Uterus (tissue), 4 donors: ENCODE measurements around the gene FKBP10. TPM values are rescaled to one million over a fixed set of nuclear protein-coding genes. Genes with fewer than 3 reads are reported as not detected.

Experiments used
- DNase-seq, 2 donors: peaks; one replicate each; pipeline ENCODE4 v3.0.0-alpha.2; 2019 to 2020
- H3K27ac ChIP-seq, 2 donors: fragments of 200-600 bp; sonication (generic); 1 replicate in 1 of 2; 2 replicates in 1 of 2; pipeline ENCODE4 v1.5.1; 2016 to 2018
- H3K27me3 ChIP-seq, 2 donors: fragments of 200-600 bp; sonication (generic); one replicate each; pipeline ENCODE4 v1.5.1; 2018 to 2019; ENCODE audit warnings: control low read depth in 1 of 2
- H3K36me3 ChIP-seq, 2 donors: fragments of 200-600 bp; sonication (generic); one replicate each; pipeline ENCODE4 v1.5.1; 2019; ENCODE audit warnings: control low read depth in 1 of 2
- H3K4me1 ChIP-seq, 2 donors: fragments of 200-600 bp; sonication (generic); one replicate each; pipeline ENCODE4 v1.5.1; 2018 to 2019; ENCODE audit warnings: control low read depth in 1 of 2
- H3K4me3 ChIP-seq, 2 donors: fragments of 200-600 bp; sonication (generic); 1 replicate in 1 of 2; 2 replicates in 1 of 2; pipeline ENCODE4 v1.5.1; 2018 to 2019; ENCODE audit warnings: mild to moderate bottlenecking in 1 of 2
- H3K9me3 ChIP-seq, 2 donors: fragments of 200-600 bp; sonication (generic); one replicate each; pipeline ENCODE4 v1.5.1; 2019; ENCODE audit warnings: control low read depth in 1 of 2
- CTCF ChIP-seq, 4 experiments: fragments of 200-600 bp in 2 of 4; fragments of 450-650 bp in 2 of 4; sonication (generic) in 2 of 4; IDR thresholded peaks; one replicate each; pipeline ENCODE4 v1.5.1; 2016 to 2019; ENCODE audit warnings: antibody characterized with exemption in 4 of 4, mild to moderate bottlenecking in 2 of 4, moderate library complexity in 1 of 4
- POLR2A ChIP-seq, 2 donors: fragments of 450-650 bp; IDR thresholded peaks; one replicate each; pipeline ENCODE4 v1.6.1; 2016; ENCODE audit warnings: antibody characterized with exemption in 2 of 2, mild to moderate bottlenecking in 1 of 2, moderate library complexity in 1 of 2
- intact Hi-C: fragments of 100-400 bp; cut with DNase I; formaldehyde crosslinking; loops from one replicate; pipeline ENCODE4 v1.15.1; 2023; ENCODE audit warnings: low total_unique reads
- total RNA-seq, 4 donors: library from RNA; depleted of rRNA in 3 of 4; stranded (reverse); fragments of >200 nt in 3 of 4; gene quantifications; one replicate each; pipeline versions ENCODE4 v1.1.0 to v1.2.4, GENCODE V29; 2014 to 2023
- donor health status: DM: yes; HTN: yes; CAD: no.

The FKBP10 gene
- total RNA-seq, 4 donors from 2014 or later: 22.9 to 226 (median 89.5) TPM

GRCh38 chr17:41777574-41778188 lies 35.1 kb upstream of the FKBP10 start:
- DNase-seq: peak; percentile 78 to 86
- intact Hi-C loops: no loop called here
- H3K36me3 ChIP-seq: no peaks in the 10 kb centered on the region
- peaks cover 0 to 42% of the 10 kb centered on the region in 2 donors for H3K4me1 ChIP-seq
- no peak overlapping the region for H3K4me3 ChIP-seq
- no peaks in the 10 kb centered on the region for H3K27me3 ChIP-seq
- peak overlapping the region; percentile 73 to 96 for H3K27ac ChIP-seq
- peak in 1 of 2 donors; percentile 25 for TF ChIP-seq POLR2A (IDR thresholded peaks at IDR 0.05)
- TF ChIP-seq CTCF (IDR thresholded peaks at IDR 0.05): peak in 1 of 4 experiments; percentile 26
- no peaks in the 10 kb centered on the region for H3K9me3 ChIP-seq

- intact Hi-C loops: no loop called here
- no peaks in the 10 kb centered on the region for H3K36me3 ChIP-seq
- no peak for DNase-seq
- H3K4me3 ChIP-seq: no peak overlapping the region
- H3K4me1 ChIP-seq: peaks cover 0 to 40% of the 10 kb centered on the region in 2 donors
- peak overlapping the region; percentile 20 to 31 for H3K27ac ChIP-seq
- H3K9me3 ChIP-seq: no peaks in the 10 kb centered on the region
- TF ChIP-seq POLR2A (IDR thresholded peaks at IDR 0.05) (no peak), CTCF (IDR thresholded peaks at IDR 0.05) (no peak)
- H3K27me3 ChIP-seq: no peaks in the 10 kb centered on the region
These were observed 32.9 kb upstream of the FKBP10 start for GRCh38 chr17:41779954-41780353.

DNA sequence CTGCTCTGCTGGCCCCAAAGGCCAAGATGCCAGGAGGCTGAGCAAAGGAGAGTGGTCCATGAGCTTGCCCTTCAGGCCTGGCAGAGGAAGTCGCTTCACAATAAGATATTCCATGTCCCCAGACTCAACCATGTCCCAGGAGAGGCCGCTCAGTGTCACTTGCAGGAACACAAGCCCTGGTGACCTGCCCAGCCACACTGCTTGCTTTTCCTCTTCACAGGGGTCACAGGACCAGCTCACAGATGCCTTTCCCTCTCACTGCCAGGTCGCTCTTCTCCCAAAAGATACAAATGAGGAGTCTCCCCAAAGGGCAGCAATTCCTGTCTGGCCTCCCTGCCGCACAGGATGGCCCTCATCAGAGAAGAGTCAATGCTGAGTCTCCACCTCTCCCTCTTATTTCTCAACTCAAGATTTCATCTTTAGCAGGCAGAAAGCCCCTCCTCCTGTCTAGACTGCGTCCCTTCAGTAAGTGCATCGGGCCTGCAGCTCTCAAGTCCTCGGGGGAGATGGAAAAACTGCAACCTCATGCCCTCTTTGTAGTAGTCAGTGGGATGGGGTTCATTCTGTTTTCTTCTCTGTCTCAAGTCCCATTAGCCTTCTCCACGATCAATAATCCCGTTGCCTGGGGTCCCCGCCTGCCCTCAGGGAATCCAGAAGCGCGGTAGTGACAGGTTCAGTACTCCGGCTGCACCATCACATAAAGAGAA lies 31.2 kb upstream of the FKBP10 start:
- DNase-seq: no peak
- H3K27ac ChIP-seq: peak overlapping the region; percentile 44 to 79
- H3K4me3 ChIP-seq: no peak overlapping the region
- no peaks in the 10 kb centered on the region for H3K27me3 ChIP-seq
- H3K4me1 ChIP-seq: peaks cover 0 to 27% of the 10 kb centered on the region in 2 donors
- intact Hi-C loops: no loop called here
- H3K36me3 ChIP-seq: no peaks in the 10 kb centered on the region
- TF ChIP-seq POLR2A (IDR thresholded peaks at IDR 0.05) (no peak), CTCF (IDR thresholded peaks at IDR 0.05) (no peak)
- no peaks in the 10 kb centered on the region for H3K9me3 ChIP-seq

- Histone ChIP-seq H3K27me3 (no peaks in the 10 kb centered on the region), H3K36me3 (no peaks in the 10 kb centered on the region), H3K4me3 (no peak overlapping the region), H3K4me1 (peaks cover 0 to 21% of the 10 kb centered on the region in 2 donors), H3K9me3 (no peaks in the 10 kb centered on the region), H3K27ac (peak overlapping the region; percentile 44 to 79)
- DNase-seq: peak in 1 of 2 donors; percentile 47
- TF ChIP-seq CTCF (IDR thresholded peaks at IDR 0.05) (no peak), POLR2A (IDR thresholded peaks at IDR 0.05) (no peak)
- intact Hi-C loops: no loop called here
These were observed 30.7 kb upstream of the FKBP10 start for GRCh38 chr17:41782142-41782541.

DNA sequence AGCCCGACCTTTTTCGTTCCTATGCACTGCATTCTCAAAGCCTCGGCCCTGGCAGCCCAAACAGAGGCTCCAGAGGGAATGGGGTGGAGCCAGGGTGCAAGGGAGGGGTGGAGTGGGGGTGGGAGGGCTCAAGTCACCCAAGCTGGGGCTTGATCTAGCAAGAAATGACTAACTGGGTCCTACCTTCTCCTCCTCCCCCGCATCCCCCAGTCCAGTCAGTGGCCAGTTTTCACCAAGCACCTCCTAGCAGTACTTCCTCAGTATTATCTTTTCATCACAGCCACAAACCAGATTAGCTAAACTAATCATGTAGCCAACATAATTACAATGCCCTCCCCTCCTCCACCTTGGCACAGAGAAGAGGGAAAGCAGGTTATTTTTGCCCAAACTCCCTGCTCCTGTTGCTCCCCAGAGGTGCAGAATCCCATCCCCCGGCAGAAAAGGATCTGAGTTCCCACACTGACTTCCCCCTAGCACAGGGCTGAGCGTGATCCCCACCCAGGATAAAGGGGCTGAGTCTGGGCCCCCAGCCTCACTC lies 28.5 kb upstream of the FKBP10 start:
- no peaks in the 10 kb centered on the region for H3K36me3 ChIP-seq
- TF ChIP-seq CTCF (IDR thresholded peaks at IDR 0.05) (no peak), POLR2A (IDR thresholded peaks at IDR 0.05) (no peak)
- peak overlapping the region; percentile 79 to 88 for H3K27ac ChIP-seq
- peak overlapping the region in 1 of 2 donors; percentile 68 for H3K4me3 ChIP-seq
- H3K9me3 ChIP-seq: no peaks in the 10 kb centered on the region
- intact Hi-C loops: no loop called here
- peak; percentile 59 to 76 for DNase-seq
- H3K27me3 ChIP-seq: no peaks in the 10 kb centered on the region
- peaks cover 0 to 11% of the 10 kb centered on the region in 2 donors for H3K4me1 ChIP-seq
